ENCODE measurements around the gene INPP5A. TPM values are rescaled to one million over a fixed set of nuclear protein-coding genes. Genes with fewer than 3 reads are reported as not detected.
"Not testable (repeated sequence)": the region's sequence is repeated elsewhere in the genome, so short reads cannot be mapped to it uniquely, and the experiment has no call there.

The INPP5A gene
- total RNA-seq, 2 donors from 2014 or later = 14.8 to 18.6 TPM

DNA sequence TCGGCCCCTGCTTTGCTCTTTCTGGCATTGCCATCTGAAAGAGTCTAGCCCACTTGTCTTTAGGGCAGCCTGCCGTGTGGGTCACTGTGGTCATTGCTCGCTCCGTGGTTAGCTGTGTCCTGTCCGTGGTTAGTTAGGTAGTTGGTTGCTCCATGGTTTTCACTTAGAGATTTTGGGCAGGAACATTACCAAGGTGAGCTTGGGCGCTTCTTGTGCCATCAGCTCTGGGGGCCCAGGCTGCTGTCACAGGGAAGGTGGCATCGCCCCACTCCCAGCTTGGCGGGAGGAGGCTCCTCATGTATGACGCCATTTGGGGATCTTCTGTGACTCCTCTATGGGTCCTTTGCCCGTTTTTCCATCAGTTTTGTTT, 53.1 kb downstream of the INPP5A start:
- H3K9me3 Mint-ChIP-seq = no peaks in the 10 kb centered on the region
- H3K27ac Mint-ChIP-seq = peak overlapping the region; percentile 91 to 95
- H3K36me3 Mint-ChIP-seq = no peaks in the 10 kb centered on the region
- DNase-seq (ENCODE audit: low spot score) = peak; percentile 59
- H3K27me3 Mint-ChIP-seq = no peaks in the 10 kb centered on the region
- peaks cover 81 to 86% of the 10 kb centered on the region in 2 donors for H3K4me1 Mint-ChIP-seq (ENCODE audit: low read depth in 2 of 2)
- peak overlapping the region; percentile 18 for H3K4me3 Mint-ChIP-seq
- ATAC-seq = no peak

GRCh38 chr10:132591166-132591971, 53.8 kb downstream of the INPP5A start:
- Mint-ChIP-seq H3K36me3 (no peaks in the 10 kb centered on the region), H3K27ac (peak overlapping the region; percentile 91 to 95), H3K4me1 (ENCODE audit: low read depth in 2 of 2) (peaks cover 74 to 84% of the 10 kb centered on the region in 2 donors), H3K9me3 (no peaks in the 10 kb centered on the region), H3K4me3 (peak overlapping the region; percentile 39), H3K27me3 (no peaks in the 10 kb centered on the region)
- ATAC-seq = no peak
- DNase-seq (ENCODE audit: low spot score) = peak; percentile 29

- H3K9me3 Mint-ChIP-seq = no peaks in the 10 kb centered on the region
- ATAC-seq = no peak
Observed at GRCh38 chr10:132592790-132593383, 55.3 kb downstream of the INPP5A start.

DNA sequence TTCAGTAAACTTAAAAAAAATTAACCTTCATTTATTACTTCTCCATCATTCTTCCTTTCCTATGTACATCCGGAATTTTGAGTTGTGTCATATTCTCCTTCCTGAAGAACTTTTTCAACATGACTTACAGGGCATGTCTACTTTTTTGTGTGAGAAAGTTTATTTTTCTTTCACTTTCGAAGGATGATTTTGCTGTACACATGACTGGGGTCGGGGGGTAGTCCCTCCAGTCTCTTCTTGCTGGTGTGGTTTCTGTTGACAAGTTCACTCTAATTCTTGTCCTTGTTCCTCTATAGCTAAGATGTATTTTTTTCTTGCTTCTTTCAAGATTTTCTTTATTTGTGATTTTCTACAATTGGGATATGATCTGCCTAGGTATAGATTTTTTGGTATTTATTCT, 55.8 kb downstream of the INPP5A start:
- H3K36me3 Mint-ChIP-seq = peaks cover under 1% of the 10 kb centered on the region
- H3K4me3 Mint-ChIP-seq = peak overlapping the region; percentile 59
- H3K27me3 Mint-ChIP-seq = no peaks in the 10 kb centered on the region
- ATAC-seq (peak; percentile 57 to 73), DNase-seq (ENCODE audit: low spot score) (peak; percentile 61)
- no peaks in the 10 kb centered on the region for H3K9me3 Mint-ChIP-seq
- peaks cover 63 to 71% of the 10 kb centered on the region in 2 donors for H3K4me1 Mint-ChIP-seq (ENCODE audit: low read depth in 2 of 2)
- peak overlapping the region; percentile 58 to 68 for H3K27ac Mint-ChIP-seq

More at GRCh38 chr10:132592790-132593383, 55.3 kb downstream of the INPP5A start:
- no peaks in the 10 kb centered on the region for H3K36me3 Mint-ChIP-seq
- H3K4me1 Mint-ChIP-seq (ENCODE audit: low read depth in 2 of 2) = peaks cover 66 to 74% of the 10 kb centered on the region in 2 donors
- no peaks in the 10 kb centered on the region for H3K27me3 Mint-ChIP-seq
- peak overlapping the region; percentile 58 to 68 for H3K27ac Mint-ChIP-seq
- H3K4me3 Mint-ChIP-seq = peak overlapping the region; percentile 59
- DNase-seq (ENCODE audit: low spot score) = peak; percentile 57

DNA sequence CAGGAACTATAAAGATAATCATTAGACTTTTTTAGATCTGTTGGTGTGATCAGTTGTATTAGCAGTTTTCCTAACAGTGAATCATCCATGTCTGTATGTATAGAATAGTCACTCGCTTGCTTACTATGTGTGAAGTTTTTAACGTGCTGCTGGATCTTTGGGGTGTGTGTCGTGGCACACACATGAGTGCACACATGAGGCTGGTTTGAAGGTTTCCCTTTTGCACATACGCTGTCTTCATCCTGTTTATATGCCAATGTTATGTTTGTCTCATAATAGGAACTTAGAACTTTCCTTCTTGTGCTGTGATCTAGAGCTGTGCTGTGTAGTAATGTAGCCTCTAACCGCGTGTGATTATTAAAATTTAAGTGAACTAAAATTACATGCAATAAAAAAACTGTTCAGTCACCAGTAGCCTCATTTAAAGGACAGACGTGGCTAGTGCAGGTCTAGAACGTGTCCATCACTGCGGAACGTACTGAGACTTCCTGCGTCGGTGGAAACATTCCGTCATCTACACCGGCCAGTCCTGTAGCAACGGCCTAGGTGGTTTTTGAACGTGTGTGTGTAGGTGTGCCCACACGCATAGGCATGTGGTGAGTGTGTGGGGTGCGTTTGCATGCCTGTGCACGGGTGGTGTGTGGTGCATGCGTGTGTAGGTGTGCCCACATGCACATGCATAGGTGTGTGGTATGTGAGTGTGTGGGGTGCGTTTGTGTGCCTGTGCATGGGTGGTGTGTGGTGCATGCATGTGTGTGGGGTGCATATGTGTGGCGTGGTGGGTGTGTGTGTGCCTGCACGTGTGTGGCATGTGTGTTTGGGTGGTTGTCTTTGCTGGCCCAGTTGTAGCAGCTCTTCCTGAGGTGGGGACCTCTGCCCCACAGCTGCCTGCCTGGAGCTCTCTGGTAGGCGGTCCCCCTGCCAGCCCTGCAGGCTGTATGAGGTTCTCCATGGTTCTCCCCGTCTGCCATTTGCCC, 56.6 kb downstream of the INPP5A start:
- peak overlapping the region; percentile 59 for H3K4me3 Mint-ChIP-seq
- H3K27ac Mint-ChIP-seq = peak overlapping the region; percentile 58 to 68
- no peaks in the 10 kb centered on the region for H3K27me3 Mint-ChIP-seq
- no peaks in the 10 kb centered on the region for H3K9me3 Mint-ChIP-seq
- peaks cover 5% of the 10 kb centered on the region for H3K36me3 Mint-ChIP-seq
- DNase-seq (ENCODE audit: low spot score) (peak; percentile 22), ATAC-seq (peak; percentile 54 to 61)
- peaks cover 57 to 66% of the 10 kb centered on the region in 2 donors for H3K4me1 Mint-ChIP-seq (ENCODE audit: low read depth in 2 of 2)

- peaks cover 7% of the 10 kb centered on the region for H3K36me3 Mint-ChIP-seq
- no peak overlapping the region for H3K4me3 Mint-ChIP-seq
- H3K9me3 Mint-ChIP-seq = peaks cover under 1% of the 10 kb centered on the region
- H3K27me3 Mint-ChIP-seq = no peaks in the 10 kb centered on the region
- ATAC-seq = no peak
- H3K4me1 Mint-ChIP-seq (ENCODE audit: low read depth in 2 of 2) = peaks cover 51 to 59% of the 10 kb centered on the region in 2 donors
- no peak for DNase-seq (ENCODE audit: low spot score)
- peak overlapping the region in 1 of 2 donors; percentile 7 for H3K27ac Mint-ChIP-seq
Observed at GRCh38 chr10:132595021-132595420, 57.4 kb downstream of the INPP5A start.

DNA sequence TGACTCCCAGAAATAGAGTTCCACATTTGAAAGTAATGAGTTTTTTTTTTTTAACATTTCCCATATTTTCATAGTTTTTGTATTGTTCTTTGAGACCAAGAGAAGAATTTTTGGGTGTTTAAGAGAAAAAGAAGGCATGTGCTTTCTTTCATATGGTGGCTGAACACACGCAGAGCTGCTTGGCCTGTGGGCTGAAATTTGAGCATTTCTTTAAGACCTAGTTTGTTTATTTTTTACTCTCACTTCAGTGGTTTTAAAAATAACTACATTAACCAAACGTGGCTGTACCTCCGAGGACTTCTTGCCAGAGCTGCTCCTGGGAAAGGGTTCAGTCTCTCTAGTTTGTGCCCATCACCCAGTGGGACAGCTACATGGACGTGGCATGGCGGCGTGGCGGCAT, 58.3 kb downstream of the INPP5A start:
- no peak overlapping the region for H3K4me3 Mint-ChIP-seq
- H3K27me3 Mint-ChIP-seq = no peaks in the 10 kb centered on the region
- peak overlapping the region in 1 of 2 donors; percentile 7 for H3K27ac Mint-ChIP-seq
- H3K36me3 Mint-ChIP-seq = peaks cover 14% of the 10 kb centered on the region
- H3K9me3 Mint-ChIP-seq = peaks cover 6% of the 10 kb centered on the region
- DNase-seq (ENCODE audit: low spot score) (no peak), ATAC-seq (no peak)
- peaks cover 44 to 56% of the 10 kb centered on the region in 2 donors for H3K4me1 Mint-ChIP-seq (ENCODE audit: low read depth in 2 of 2)

GRCh38 chr10:132596742-132597279, 59.2 kb downstream of the INPP5A start:
- Mint-ChIP-seq H3K4me3 (no peak overlapping the region), H3K36me3 (peaks cover 22% of the 10 kb centered on the region), H3K9me3 (peaks cover 10% of the 10 kb centered on the region), H3K4me1 (ENCODE audit: low read depth in 2 of 2) (peaks cover 38 to 48% of the 10 kb centered on the region in 2 donors), H3K27ac (no peak overlapping the region), H3K27me3 (no peaks in the 10 kb centered on the region)
- DNase-seq (ENCODE audit: low spot score) = no peak
- no peak for ATAC-seq

DNA sequence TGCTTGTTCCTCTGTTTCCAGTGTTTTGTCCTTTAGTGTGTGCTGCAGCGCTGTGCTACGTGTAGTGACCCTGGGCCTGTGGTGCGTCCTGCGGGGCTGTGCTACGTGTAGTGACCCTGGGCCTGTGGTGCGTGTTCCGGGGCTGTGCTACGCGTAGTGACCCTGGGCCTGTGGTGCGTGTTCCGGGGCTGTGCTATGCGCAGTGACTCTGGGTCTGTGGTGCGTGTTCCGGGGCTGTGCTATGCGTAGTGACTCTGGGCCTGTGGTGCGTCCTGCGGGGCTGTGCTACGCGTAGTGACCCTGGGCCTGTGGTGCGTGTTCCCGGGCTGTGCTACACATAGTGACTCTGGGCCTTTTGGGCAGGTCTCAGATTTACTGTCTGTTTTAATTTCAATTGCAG, 60.1 kb downstream of the INPP5A start:
- Mint-ChIP-seq H3K27me3 (no peaks in the 10 kb centered on the region), H3K9me3 (peaks cover 10% of the 10 kb centered on the region), H3K27ac (no peak overlapping the region), H3K4me1 (ENCODE audit: low read depth in 2 of 2) (peaks cover 35 to 44% of the 10 kb centered on the region in 2 donors), H3K4me3 (no peak overlapping the region), H3K36me3 (peaks cover 23% of the 10 kb centered on the region)
- DNase-seq (ENCODE audit: low spot score) (no peak), ATAC-seq (no peak)

DNA sequence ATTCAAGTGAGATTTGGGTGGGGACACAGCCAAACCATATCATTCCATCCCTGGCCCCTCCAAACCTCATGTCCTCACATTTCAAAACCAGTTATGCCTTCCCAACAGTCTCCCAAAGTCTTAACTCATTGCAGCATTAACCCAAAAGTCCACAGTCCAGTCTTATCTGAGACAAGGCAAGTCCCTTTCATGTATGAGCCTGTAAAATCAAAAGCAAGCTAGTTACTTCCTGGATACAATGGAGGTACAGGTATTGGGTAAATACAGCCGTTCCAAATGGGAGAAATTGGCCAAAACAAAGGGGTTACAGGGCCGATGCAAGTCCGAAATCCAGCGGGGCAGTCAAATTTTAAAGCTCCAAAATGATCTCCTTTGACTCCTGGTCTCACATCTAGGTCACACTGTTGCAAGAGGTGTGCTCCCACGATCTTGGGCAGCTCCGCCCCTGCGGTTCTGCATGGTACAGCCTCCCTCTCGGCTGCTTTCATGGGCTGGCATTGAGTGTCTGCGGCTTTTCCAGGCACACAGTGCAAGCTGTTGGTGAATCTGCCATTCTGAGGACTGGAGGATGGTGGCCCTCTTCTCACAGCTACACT, 61.5 kb downstream of the INPP5A start:
- not testable (repeated sequence) for H3K4me3 Mint-ChIP-seq; DNase-seq (ENCODE audit: low spot score); H3K9me3 Mint-ChIP-seq; H3K27me3 Mint-ChIP-seq; H3K27ac Mint-ChIP-seq; ATAC-seq
- H3K4me1 Mint-ChIP-seq (ENCODE audit: low read depth in 2 of 2) = peaks cover 21 to 30% of the 10 kb centered on the region in 2 donors
- peaks cover 23% of the 10 kb centered on the region for H3K36me3 Mint-ChIP-seq

DNA sequence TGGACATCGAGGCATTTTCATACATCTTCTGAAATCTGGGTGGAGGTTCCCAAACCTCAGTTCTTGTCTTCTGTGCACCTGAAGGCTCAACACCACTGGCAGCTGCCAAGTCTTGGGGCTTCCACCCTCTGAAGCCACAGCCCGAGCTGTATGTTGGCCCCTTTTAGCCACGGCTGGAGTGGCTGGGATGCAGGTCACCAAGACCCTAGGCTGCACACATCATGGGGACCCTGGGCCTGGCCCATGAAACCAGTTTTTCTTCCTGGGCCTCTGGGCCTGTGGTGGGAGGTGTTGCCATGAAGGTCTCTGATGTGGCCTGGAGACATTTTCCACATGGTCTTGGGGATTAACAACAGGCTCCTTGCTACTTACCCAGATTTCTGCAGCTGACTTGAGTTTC, 62.1 kb downstream of the INPP5A start:
- Mint-ChIP-seq H3K4me1 (ENCODE audit: low read depth in 2 of 2) (peaks cover 21 to 24% of the 10 kb centered on the region in 2 donors), H3K36me3 (peaks cover 23% of the 10 kb centered on the region), H3K27ac (no peak overlapping the region), H3K9me3 (peaks cover 10% of the 10 kb centered on the region), H3K4me3 (no peak overlapping the region), H3K27me3 (no peaks in the 10 kb centered on the region)
- no peak for DNase-seq (ENCODE audit: low spot score)
- no peak for ATAC-seq

- H3K36me3 Mint-ChIP-seq = peaks cover 23% of the 10 kb centered on the region
- no peak overlapping the region for H3K27ac Mint-ChIP-seq
- no peak for ATAC-seq
- H3K9me3 Mint-ChIP-seq = peaks cover 10% of the 10 kb centered on the region
- DNase-seq (ENCODE audit: low spot score) = no peak
- no peak overlapping the region for H3K4me3 Mint-ChIP-seq
- peaks cover 17 to 18% of the 10 kb centered on the region in 2 donors for H3K4me1 Mint-ChIP-seq (ENCODE audit: low read depth in 2 of 2)
- no peaks in the 10 kb centered on the region for H3K27me3 Mint-ChIP-seq
Observed at GRCh38 chr10:132600416-132600815, 62.8 kb downstream of the INPP5A start.

GRCh38 chr10:132601567-132601966, 64.0 kb downstream of the INPP5A start:
- H3K36me3 Mint-ChIP-seq = peaks cover 23% of the 10 kb centered on the region
- peaks cover 10% of the 10 kb centered on the region for H3K9me3 Mint-ChIP-seq
- no peak for ATAC-seq
- H3K27me3 Mint-ChIP-seq = no peaks in the 10 kb centered on the region
- DNase-seq (ENCODE audit: low spot score) = no peak
- no peak overlapping the region for H3K4me3 Mint-ChIP-seq
- no peak overlapping the region for H3K27ac Mint-ChIP-seq
- H3K4me1 Mint-ChIP-seq (ENCODE audit: low read depth in 2 of 2) = peaks cover 14 to 19% of the 10 kb centered on the region in 2 donors
